K562 (cell line): Measurements from ENCODE around the gene KCNH2. TPM values are rescaled to one million over a fixed set of nuclear protein-coding genes. Genes with fewer than 3 reads are reported as not detected.

Experiments
- E2F3 ChIP-seq: fragments of 250-450 bp; sonication (Bioruptor Pico); IDR thresholded peaks from 2 replicates; pipeline ENCODE4 v1.4.0; 2020; ENCODE audit warnings: mild to moderate bottlenecking
- GATAD2A ChIP-seq: fragments of 450-650 bp; IDR thresholded peaks from 2 replicates; pipeline ENCODE4 v1.6.1; 2017
- HSF4 ChIP-seq: fragments of 250-450 bp; sonication (Bioruptor Pico); IDR thresholded peaks from 2 replicates; pipeline ENCODE4 v2.1.2; 2022; ENCODE audit warnings: mild to moderate bottlenecking, moderate library complexity, borderline replicate concordance
- MAFG ChIP-seq: fragments of 450-650 bp; conservative IDR thresholded peaks from 2 replicates; pipeline ENCODE4 v1.6.1; 2016; ENCODE audit warnings: missing genetic modification characterization, missing compliant biosample characterization
- MAZ ChIP-seq, 2 experiments: fragments of 450-650 bp in 1 of 2; sonication (generic) in 1 of 2; formaldehyde crosslinking; IDR thresholded peaks in 1 of 2; conservative IDR thresholded peaks in 1 of 2; 2 replicates each; pipeline versions ENCODE4 v1.4.0 to v1.5.0; 2020; ENCODE audit warnings: mild to moderate bottlenecking in 1 of 2, missing genetic modification reagents in 1 of 2
- MTF1 ChIP-seq: fragments of 250-450 bp; sonication (Bioruptor Pico); IDR thresholded peaks from 2 replicates; pipeline ENCODE4 v1.9.0; 2021; ENCODE audit warnings: moderate library complexity, mild to moderate bottlenecking, inconsistent platforms, borderline replicate concordance
- NFIX ChIP-seq: fragments of 250-450 bp; sonication (Bioruptor Pico); IDR thresholded peaks from 2 replicates; pipeline ENCODE4 v1.4.0; 2020; ENCODE audit warnings: low read depth, mild to moderate bottlenecking, moderate library complexity
- SAFB ChIP-seq: fragments of 200-400 bp; formaldehyde crosslinking; IDR thresholded peaks from 2 replicates; pipeline ENCODE4 v1.6.1; 2017; ENCODE audit warnings: low read depth, low read length, borderline replicate concordance
- STAT5A ChIP-seq: IDR thresholded peaks from 2 replicates; pipeline ENCODE4 v1.6.1; 2012; ENCODE audit warnings: low read length, inconsistent platforms, borderline replicate concordance
- TCF3 ChIP-seq: sonication (generic); formaldehyde crosslinking; IDR thresholded peaks from 2 replicates; pipeline ENCODE4 v1.4.0; 2020; ENCODE audit warnings: mild to moderate bottlenecking, missing genetic modification reagents
- WHSC1 ChIP-seq: IDR thresholded peaks from one replicate; pipeline ENCODE4 v1.6.1; 2012; ENCODE audit warnings: low read length, control low read depth, inconsistent platforms
- YY1 ChIP-seq, 3 experiments: IDR thresholded peaks; 2 replicates each; pipeline ENCODE4 v1.6.1; 2011; ENCODE audit warnings: low read length in 2 of 3, mild to moderate bottlenecking in 2 of 3, moderate library complexity in 2 of 3, borderline replicate concordance in 1 of 3, control low read depth in 1 of 3, low read depth in 1 of 3; ENCODE audit not compliant: insufficient read depth in 3 of 3, insufficient replicate concordance in 2 of 3, control insufficient read depth in 1 of 3, insufficient read length in 1 of 3; ENCODE audit errors: extremely low read depth in 1 of 3
- ZBTB8A ChIP-seq: fragments of 450-650 bp; IDR thresholded peaks from 2 replicates; pipeline ENCODE4 v1.6.1; 2018; ENCODE audit warnings: mild to moderate bottlenecking, moderate library complexity; ENCODE audit not compliant: partially characterized antibody
- ZNF23 ChIP-seq: fragments of 250-450 bp; sonication (Bioruptor Pico); IDR thresholded peaks from 2 replicates; pipeline ENCODE4 v1.4.0; 2020; ENCODE audit warnings: mild to moderate bottlenecking
- ZNF347 ChIP-seq: fragments of 450-650 bp; formaldehyde crosslinking; IDR thresholded peaks from 2 replicates; pipeline ENCODE4 v1.4.0; 2020; ENCODE audit warnings: low read depth, mild to moderate bottlenecking, moderate library complexity
- ZNF561 ChIP-seq: fragments of 450-650 bp; formaldehyde crosslinking; conservative IDR thresholded peaks from 2 replicates; pipeline ENCODE4 v1.4.0; 2020; ENCODE audit warnings: mild to moderate bottlenecking, moderate library complexity
- ZNF780A ChIP-seq: fragments of 250-450 bp; sonication (Bioruptor Pico); IDR thresholded peaks from 2 replicates; pipeline ENCODE4 v1.5.0; 2021; ENCODE audit warnings: mild to moderate bottlenecking
- polyA plus RNA-seq, 8 experiments: library from polyadenylated mRNA; depleted of rRNA in 4 of 8; stranded (reverse) in 5 of 8; unstranded in 3 of 8; fragments of >200 nt; fragmentation: Nextera tagmentation in 2 of 8; fragmentation: Illumina TruSeq in 1 of 8; extraction: Ambion mirVana in 2 of 8; extraction: Trizol in 1 of 8; gene quantifications; 2 replicates each; pipeline versions ENCODE4 v1.2.1 to v1.2.3, GENCODE V29; 2011 to 2014; ENCODE audit warnings: inconsistent platforms in 1 of 8, missing spikeins in 1 of 8
- total RNA-seq, 7 experiments: library from RNA; depleted of rRNA in 6 of 7; stranded (reverse); fragments of >200 nt in 6 of 7; fragmentation: Illumina TruSeq in 2 of 7; extraction: Trizol in 2 of 7; gene quantifications; 2 replicates each; pipeline versions ENCODE4 v1.2.1 to v1.2.3, GENCODE V29; 2011 to 2021; ENCODE audit warnings: low replicate concordance in 1 of 7
- TF ChIP-seq, protein P1 (sequence below), 3 experiments: IDR thresholded peaks in 2 of 3; conservative IDR thresholded peaks in 1 of 3; 2 replicates each; pipeline ENCODE4 v1.5.1; 2011 to 2012; ENCODE audit warnings: low read length in 3 of 3, mild to moderate bottlenecking in 3 of 3, control low read depth in 2 of 3, improper control_type of control experiment in 1 of 3, inconsistent platforms in 1 of 3, low read depth in 1 of 3, mixed read lengths in 1 of 3, moderate library complexity in 1 of 3; ENCODE audit not compliant: insufficient read depth in 2 of 3
- TF ChIP-seq, protein P2 (sequence below), 2 experiments: fragments of 200-800 bp in 1 of 2; sonication (Bioruptor generic) in 1 of 2; sonication (generic) in 1 of 2; formaldehyde crosslinking in 1 of 2; IDR thresholded peaks in 1 of 2; conservative IDR thresholded peaks in 1 of 2; 2 replicates each; pipeline versions ENCODE4 v1.5.0 to v1.6.1; 2016 to 2020; ENCODE audit warnings: missing compliant biosample characterization in 1 of 2, missing genetic modification characterization in 1 of 2, missing genetic modification reagents in 1 of 2

Gene KCNH2
- total and polyA plus RNA-seq, 9 of the 15 experiments (the other 6 are each of a cell fraction or from before 2014, with no cell fraction given), result 18.1 to 368 (median 218) TPM

DNA sequence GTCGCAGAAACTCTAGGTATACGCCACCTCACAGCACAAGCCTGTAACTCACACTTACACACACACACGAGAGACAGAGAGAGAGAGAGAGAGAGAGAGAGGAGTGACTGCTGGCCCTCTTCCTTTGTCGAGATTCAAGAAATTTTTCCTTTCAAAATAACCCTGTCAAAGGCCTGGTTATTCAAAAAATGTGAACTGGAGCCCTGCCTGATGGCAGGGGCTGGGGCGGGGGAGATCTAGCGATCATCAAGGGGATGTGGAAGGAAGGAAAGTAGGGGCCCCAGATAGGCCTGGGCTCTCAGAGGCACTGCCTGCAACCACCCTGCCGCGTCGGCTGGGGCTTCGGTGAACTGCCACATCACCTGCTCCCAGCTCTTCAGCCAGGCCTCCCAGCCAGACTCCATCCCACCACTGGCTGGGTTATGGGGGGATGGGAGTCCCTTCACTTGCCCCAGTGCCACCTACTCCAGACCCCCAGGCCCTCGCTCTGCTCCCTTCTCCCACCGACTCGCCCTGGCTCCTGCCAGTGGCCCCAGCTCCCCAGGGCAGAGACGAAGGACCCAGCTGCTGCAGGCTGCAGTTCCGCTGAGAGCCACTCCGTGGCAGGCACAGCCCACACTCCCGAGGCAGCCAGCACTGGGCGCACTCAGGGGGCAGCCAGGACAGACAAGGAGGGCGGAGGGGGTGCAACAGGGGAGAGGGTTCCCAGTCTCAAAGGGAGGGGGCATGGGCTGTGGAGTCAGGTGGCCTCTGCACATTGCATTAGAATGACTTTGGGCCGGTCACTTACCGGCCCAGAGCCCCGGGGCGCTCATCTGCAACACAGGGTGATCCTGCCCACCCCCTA, 15.3 kb downstream of the KCNH2 start (continued):
- TF ChIP-seq ZNF23 (no peak), HSF4 (CRISPR knock-in tag) (peak; percentile 37; the same call in 1 of the 2 replicates), TCF3 (CRISPR knock-in tag) (0 out of 2 replicates have a peak, but pooled peaks have one; percentile 40), NFIX (CRISPR knock-in tag) (no peak), ZNF347 (CRISPR knock-in tag) (no peak), STAT5A (no peak), E2F3 (no peak), MTF1 (CRISPR knock-in tag) (no peak), YY1 (IDR thresholded peaks at IDR 0.05; ENCODE audit: borderline replicate concordance in 1 of 3, control insufficient read depth in 1 of 3, extremely low read depth in 1 of 3, insufficient read depth in 3 of 3, insufficient read length in 1 of 3, insufficient replicate concordance in 2 of 3, low read depth in 1 of 3, low read length in 2 of 3) (no peak), ZBTB8A (no peak), ZNF780A (CRISPR knock-in tag) (no peak), MAZ (CRISPR knock-in tag; conservative IDR thresholded peaks at IDR 0.05 in 1 of 2, IDR thresholded peaks at IDR 0.05 in 1 of 2) (peak; percentile 85 to 86), GATAD2A (peak; percentile 65; the same call in 1 of the 2 replicates), ZNF561 (no peak), SAFB (no peak), WHSC1 (peak; percentile 96), MAFG (no peak)
- TF ChIP-seq, protein P1, sequence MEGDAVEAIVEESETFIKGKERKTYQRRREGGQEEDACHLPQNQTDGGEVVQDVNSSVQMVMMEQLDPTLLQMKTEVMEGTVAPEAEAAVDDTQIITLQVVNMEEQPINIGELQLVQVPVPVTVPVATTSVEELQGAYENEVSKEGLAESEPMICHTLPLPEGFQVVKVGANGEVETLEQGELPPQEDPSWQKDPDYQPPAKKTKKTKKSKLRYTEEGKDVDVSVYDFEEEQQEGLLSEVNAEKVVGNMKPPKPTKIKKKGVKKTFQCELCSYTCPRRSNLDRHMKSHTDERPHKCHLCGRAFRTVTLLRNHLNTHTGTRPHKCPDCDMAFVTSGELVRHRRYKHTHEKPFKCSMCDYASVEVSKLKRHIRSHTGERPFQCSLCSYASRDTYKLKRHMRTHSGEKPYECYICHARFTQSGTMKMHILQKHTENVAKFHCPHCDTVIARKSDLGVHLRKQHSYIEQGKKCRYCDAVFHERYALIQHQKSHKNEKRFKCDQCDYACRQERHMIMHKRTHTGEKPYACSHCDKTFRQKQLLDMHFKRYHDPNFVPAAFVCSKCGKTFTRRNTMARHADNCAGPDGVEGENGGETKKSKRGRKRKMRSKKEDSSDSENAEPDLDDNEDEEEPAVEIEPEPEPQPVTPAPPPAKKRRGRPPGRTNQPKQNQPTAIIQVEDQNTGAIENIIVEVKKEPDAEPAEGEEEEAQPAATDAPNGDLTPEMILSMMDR (IDR thresholded peaks at IDR 0.05 in 2 of 3, conservative IDR thresholded peaks at IDR 0.05 in 1 of 3; ENCODE audit: insufficient read depth in 2 of 3, low read depth in 1 of 3, low read length in 3 of 3), result peak; percentile 98 to 99 (median 98)
- TF ChIP-seq, protein P2, sequence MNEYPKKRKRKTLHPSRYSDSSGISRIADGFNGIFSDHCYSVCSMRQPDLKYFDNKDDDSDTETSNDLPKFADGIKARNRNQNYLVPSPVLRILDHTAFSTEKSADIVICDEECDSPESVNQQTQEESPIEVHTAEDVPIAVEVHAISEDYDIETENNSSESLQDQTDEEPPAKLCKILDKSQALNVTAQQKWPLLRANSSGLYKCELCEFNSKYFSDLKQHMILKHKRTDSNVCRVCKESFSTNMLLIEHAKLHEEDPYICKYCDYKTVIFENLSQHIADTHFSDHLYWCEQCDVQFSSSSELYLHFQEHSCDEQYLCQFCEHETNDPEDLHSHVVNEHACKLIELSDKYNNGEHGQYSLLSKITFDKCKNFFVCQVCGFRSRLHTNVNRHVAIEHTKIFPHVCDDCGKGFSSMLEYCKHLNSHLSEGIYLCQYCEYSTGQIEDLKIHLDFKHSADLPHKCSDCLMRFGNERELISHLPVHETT (CRISPR knock-in tag; conservative IDR thresholded peaks at IDR 0.05 in 1 of 2, IDR thresholded peaks at IDR 0.05 in 1 of 2), result no peak
